Right lobe of liver (tissue), 6 donors: Measurements from ENCODE around the gene FGF9. TPM values are rescaled to one million over a fixed set of nuclear protein-coding genes. Genes with fewer than 3 reads are reported as not detected.
A peak's percentile ranks its signal among the peaks of the same experiment; 100 is the strongest.

Source experiments
- ATAC-seq, 4 donors: fragments of 200-7000 bp; cut with Tn5 transposase; one replicate each; pipeline ENCODE4 v1.9.1; 2020; ENCODE audit warnings: mild to moderate bottlenecking in 4 of 4, moderate library complexity in 4 of 4
- DNase-seq, 3 donors: peaks; one replicate each; pipeline ENCODE4 v3.0.0-alpha.2; 2020
- H3K27ac ChIP-seq, 3 donors: fragments of 200-600 bp; one replicate each; pipeline ENCODE4 v1.8.0; 2022
- H3K27me3 ChIP-seq, 2 donors: fragments of 200-600 bp; one replicate each; pipeline ENCODE4 v1.8.0; 2022
- H3K36me3 ChIP-seq, 4 donors: fragments of 200-600 bp; sonication (generic) in 1 of 4; one replicate each; pipeline versions ENCODE4 v1.5.1 to v1.8.0; 2017 to 2022; ENCODE audit warnings: control low read depth in 1 of 4
- H3K4me1 ChIP-seq, 4 donors: fragments of 200-600 bp; sonication (generic) in 1 of 4; one replicate each; pipeline versions ENCODE4 v1.5.1 to v1.8.0; 2017 to 2022; ENCODE audit warnings: control low read depth in 1 of 4
- H3K4me3 ChIP-seq, 3 donors: fragments of 200-600 bp; one replicate each; pipeline ENCODE4 v1.8.0; 2022
- H3K9me3 ChIP-seq, 4 donors: fragments of 200-600 bp; sonication (generic) in 1 of 4; one replicate each; pipeline versions ENCODE4 v1.5.1 to v1.8.0; 2017 to 2022; ENCODE audit warnings: control low read depth in 1 of 4
- POLR2A ChIP-seq: fragments of 450-650 bp; IDR thresholded peaks from one replicate; pipeline ENCODE4 v1.6.1; 2017; ENCODE audit warnings: antibody characterized with exemption, mild to moderate bottlenecking
- WGBS: methylation state at CpG from one replicate; pipeline ENCODE4 v1.1.6; 2018; ENCODE audit warnings: low coverage, low lambda C conversion rate; ENCODE audit not compliant: insufficient coverage; ENCODE audit errors: missing lambda C conversion rate; 5-methylcytosine and 5-hydroxymethylcytosine counted together
- intact Hi-C, 2 donors: fragments of 100-400 bp; cut with DNase I; formaldehyde crosslinking; loops; one replicate each; pipeline versions ENCODE4 v1.11.2 to v1.14.1; 2022
- total RNA-seq, 6 experiments: library from RNA; depleted of rRNA in 2 of 6; stranded (reverse); fragments of >200 nt in 2 of 6; fragmentation: NEBNext Ultra II Directional in 3 of 6; extraction: Animal tissue kit (Norgen Biotek cat#: 25700) in 3 of 6; gene quantifications; one replicate each; pipeline versions ENCODE4 v1.1.0 to v1.2.4, GENCODE V29; 2016 to 2023
- TF ChIP-seq, protein P1 (sequence below), 4 donors: fragments of 200-600 bp in 3 of 4; fragments of 450-650 bp in 1 of 4; IDR thresholded peaks; one replicate each; pipeline versions ENCODE4 v1.5.1 to v1.8.0; 2016 to 2022; ENCODE audit warnings: antibody characterized with exemption in 4 of 4, mild to moderate bottlenecking in 2 of 4
- donor health status: DM: no; HTN: yes; CAD: no.
- donor health status: DM: no; HTN: no; CAD: no.
- donor health status: DM: no; HTN: no; CAD: no.
- donor health status: DM: no; HTN: yes; CAD: no.
- donor health status: DM: no; HTN: yes; CAD: no.

FGF9 gene
- total RNA-seq, 6 experiments from 2014 or later = not detected

DNA sequence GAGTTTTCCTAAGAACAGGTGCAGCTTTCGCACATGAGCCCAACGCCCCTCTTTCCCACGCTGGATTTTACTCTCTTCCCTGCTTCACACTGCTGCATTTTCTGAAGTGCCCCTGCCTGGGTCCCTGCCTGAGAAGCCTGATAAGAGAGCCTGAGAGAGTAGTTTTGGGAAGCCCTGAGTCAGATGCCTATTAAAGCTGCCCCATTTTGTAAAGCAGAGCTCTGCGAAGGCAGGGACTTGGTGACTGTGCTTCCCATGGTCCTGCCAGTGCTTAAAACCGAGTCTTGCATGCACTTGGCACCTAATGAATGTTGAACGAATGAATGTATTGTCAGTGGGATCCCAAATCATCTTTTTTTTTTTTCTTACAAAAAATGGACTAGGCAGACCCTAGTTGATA lies 18.2 kb downstream of the FGF9 start:
- Histone ChIP-seq H3K4me1 (no peaks in the 10 kb centered on the region), H3K27ac (no peak overlapping the region), H3K9me3 (no peaks in the 10 kb centered on the region), H3K27me3 (no peaks in the 10 kb centered on the region), H3K36me3 (no peaks in the 10 kb centered on the region), H3K4me3 (no peak overlapping the region)
- intact Hi-C loops = no loop called here
- 78% methylated on average over 6 of the region's 6 CpGs for WGBS
- no peak for TF ChIP-seq POLR2A
- TF ChIP-seq, protein P1, sequence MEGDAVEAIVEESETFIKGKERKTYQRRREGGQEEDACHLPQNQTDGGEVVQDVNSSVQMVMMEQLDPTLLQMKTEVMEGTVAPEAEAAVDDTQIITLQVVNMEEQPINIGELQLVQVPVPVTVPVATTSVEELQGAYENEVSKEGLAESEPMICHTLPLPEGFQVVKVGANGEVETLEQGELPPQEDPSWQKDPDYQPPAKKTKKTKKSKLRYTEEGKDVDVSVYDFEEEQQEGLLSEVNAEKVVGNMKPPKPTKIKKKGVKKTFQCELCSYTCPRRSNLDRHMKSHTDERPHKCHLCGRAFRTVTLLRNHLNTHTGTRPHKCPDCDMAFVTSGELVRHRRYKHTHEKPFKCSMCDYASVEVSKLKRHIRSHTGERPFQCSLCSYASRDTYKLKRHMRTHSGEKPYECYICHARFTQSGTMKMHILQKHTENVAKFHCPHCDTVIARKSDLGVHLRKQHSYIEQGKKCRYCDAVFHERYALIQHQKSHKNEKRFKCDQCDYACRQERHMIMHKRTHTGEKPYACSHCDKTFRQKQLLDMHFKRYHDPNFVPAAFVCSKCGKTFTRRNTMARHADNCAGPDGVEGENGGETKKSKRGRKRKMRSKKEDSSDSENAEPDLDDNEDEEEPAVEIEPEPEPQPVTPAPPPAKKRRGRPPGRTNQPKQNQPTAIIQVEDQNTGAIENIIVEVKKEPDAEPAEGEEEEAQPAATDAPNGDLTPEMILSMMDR (IDR thresholded peaks at IDR 0.05) = no peak
- DNase-seq = no peak
- no peak for ATAC-seq

DNA sequence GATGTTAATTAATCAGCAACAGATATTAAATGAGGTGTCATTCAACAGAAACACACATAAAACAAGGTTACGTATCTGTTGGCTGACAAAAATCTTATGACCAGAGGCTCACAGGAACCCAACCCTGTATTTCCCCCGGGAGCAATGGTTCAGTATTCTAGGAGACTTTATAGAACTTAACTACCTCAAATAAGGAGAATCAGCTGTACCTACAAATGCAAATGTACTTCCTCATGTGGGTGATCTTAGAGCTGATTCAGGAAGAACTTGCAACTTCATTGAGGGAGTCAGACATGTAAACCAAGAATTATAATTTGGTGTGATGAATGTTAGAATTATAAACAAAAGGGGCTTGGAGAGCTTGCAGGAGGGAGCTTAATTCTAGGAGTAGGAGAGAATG lies 20.1 kb downstream of the FGF9 start:
- Histone ChIP-seq H3K4me3 (no peak overlapping the region), H3K27ac (no peak overlapping the region), H3K36me3 (no peaks in the 10 kb centered on the region), H3K9me3 (no peaks in the 10 kb centered on the region), H3K27me3 (no peaks in the 10 kb centered on the region), H3K4me1 (no peaks in the 10 kb centered on the region)
- intact Hi-C loops = no loop called here
- WGBS = 52% methylated on average over 2 of the region's 2 CpGs
- no peak for ATAC-seq
- no peak for DNase-seq
- TF ChIP-seq, protein P1 (IDR thresholded peaks at IDR 0.05) = no peak
- no peak for TF ChIP-seq POLR2A

GRCh38 chr13:21691500-21691899 lies 20.6 kb downstream of the FGF9 start:
- ATAC-seq (peak in 1 of 4 donors; percentile 32), DNase-seq (no peak)
- Histone ChIP-seq H3K27me3 (no peaks in the 10 kb centered on the region), H3K27ac (no peak overlapping the region), H3K9me3 (no peaks in the 10 kb centered on the region), H3K36me3 (no peaks in the 10 kb centered on the region), H3K4me3 (no peak overlapping the region), H3K4me1 (no peaks in the 10 kb centered on the region)
- TF ChIP-seq POLR2A = no peak
- TF ChIP-seq, protein P1 (IDR thresholded peaks at IDR 0.05) = no peak
- WGBS = 67% methylated on average over 3 of the region's 10 CpGs
- intact Hi-C loops = no loop called here

GRCh38 chr13:21691928-21692327 lies 21.1 kb downstream of the FGF9 start:
- no peak for ATAC-seq
- Histone ChIP-seq H3K4me3 (no peak overlapping the region), H3K27me3 (no peaks in the 10 kb centered on the region), H3K9me3 (no peaks in the 10 kb centered on the region), H3K27ac (no peak overlapping the region), H3K36me3 (no peaks in the 10 kb centered on the region), H3K4me1 (peaks cover 0 to 3% (median 0%) of the 10 kb centered on the region in 4 donors)
- TF ChIP-seq, protein P1 (IDR thresholded peaks at IDR 0.05) = no peak
- no peak for TF ChIP-seq POLR2A
- intact Hi-C loops = no loop called here
- no peak for DNase-seq
- WGBS = 68% methylated on average over 4 of the region's 5 CpGs

- peaks cover 0 to 3% (median 0%) of the 10 kb centered on the region in 4 donors for H3K4me1 ChIP-seq
- H3K27ac ChIP-seq = no peak overlapping the region
- H3K4me3 ChIP-seq = no peak overlapping the region
- DNase-seq = no peak
- WGBS = 76% methylated on average over 4 of the region's 4 CpGs
- intact Hi-C loops = no loop called here
- no peaks in the 10 kb centered on the region for H3K27me3 ChIP-seq
- TF ChIP-seq, protein P1 (IDR thresholded peaks at IDR 0.05) = no peak
- TF ChIP-seq POLR2A = no peak
- no peaks in the 10 kb centered on the region for H3K9me3 ChIP-seq
- ATAC-seq = no peak
- H3K36me3 ChIP-seq = no peaks in the 10 kb centered on the region
Observed at GRCh38 chr13:21694831-21695230, 24.0 kb downstream of the FGF9 start.
